ENCODE results near the gene BSDC1.

The BSDC1 gene

DNA sequence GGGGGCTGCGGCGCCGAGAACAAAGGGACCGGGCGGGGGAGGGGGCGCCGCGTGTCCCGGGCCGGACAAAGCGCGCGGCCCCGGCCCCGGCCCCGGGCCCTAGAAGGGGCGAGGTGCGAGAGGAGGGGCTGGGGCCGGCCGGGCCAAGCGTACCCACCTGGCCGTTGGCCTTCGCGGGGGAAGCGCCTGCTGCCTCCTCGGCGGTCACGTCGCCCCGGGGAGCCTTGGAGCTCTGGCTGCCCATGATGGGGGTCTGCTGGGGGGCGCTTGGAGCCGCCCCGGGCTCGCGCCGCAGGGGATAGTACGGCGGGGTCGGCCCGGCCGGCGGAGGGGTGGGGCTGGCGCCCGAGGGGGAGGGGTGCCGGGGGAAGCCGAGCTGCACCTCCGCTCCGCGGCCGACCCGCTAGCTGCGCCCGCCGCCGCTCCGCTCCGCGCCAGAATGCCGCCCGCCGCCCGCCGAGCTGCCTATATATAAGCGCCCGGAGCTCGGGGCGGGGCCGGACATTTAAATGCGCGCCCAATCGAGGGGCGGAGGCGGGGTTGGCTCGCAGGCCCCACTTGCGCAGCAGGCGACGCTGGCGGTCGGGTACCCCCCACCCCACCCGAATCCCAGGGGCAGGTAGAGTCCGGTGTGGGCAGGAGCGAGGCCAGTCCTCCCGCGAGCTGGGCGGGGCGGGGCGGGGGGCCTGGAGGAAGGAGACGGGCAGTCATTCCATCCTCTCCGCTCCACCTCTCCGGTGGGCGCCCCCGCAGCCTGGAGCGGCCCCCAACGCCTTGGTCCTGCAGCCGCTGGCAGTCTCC lies 58.3 kb downstream of the BSDC1 start, which contains the start of gene MARCKSL1:
Gene MARCKSL1 (minus strand): TSS at position 444 of the 801 bp plus-strand sequence. CDS start 200 bp downstream, at position 244.
- DNase-seq, result peak; percentile 78

DNA sequence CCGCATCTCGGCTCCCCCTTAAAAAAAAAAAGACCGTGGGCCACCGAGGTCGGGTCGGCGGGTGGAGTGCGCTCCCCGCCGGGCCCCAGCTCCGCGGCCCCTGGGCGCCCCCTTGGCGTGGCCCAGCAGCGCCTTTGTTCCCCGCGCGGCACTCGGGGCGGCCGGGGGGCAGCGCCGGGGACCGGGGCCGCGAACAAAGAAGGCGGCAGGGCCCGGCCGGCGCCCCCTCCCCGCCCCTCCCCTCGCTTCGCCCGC lies 58.8 kb downstream of the BSDC1 start:
- no peak for DNase-seq

DNA sequence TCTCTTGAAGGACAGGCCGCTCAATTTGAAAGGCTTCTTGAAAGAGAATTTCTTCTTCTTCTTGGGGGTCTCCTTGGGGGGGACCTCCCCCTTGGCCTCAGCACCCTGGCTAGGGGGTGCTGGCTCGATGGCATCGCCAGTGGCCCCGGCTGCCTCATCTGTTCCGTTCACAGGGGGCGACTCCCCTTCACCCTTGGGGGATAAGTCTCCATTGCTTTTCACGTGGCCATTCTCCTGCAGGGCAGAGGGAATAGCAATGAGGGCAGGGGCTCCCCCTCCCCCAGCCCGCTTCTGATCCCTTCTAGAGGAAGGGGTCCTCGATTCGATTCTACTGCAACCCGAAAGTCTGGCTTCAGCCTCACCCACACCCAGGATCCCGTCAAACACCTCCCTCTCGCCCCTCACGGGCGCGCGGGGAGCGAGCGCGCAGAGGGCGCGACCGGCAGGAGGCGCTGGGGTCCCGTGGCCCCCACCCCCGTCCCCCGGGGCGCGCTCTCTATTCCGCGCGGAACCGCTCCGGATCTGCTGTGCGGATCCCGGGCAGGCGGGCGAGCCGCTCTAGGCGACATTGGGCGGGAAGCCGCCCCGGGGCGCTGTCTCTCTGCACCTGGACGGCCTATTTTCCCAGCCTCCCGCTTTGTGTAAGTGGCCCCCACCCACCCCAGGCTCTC lies 59.2 kb downstream of the BSDC1 start:
- DNase-seq, result peak; percentile 58

DNA sequence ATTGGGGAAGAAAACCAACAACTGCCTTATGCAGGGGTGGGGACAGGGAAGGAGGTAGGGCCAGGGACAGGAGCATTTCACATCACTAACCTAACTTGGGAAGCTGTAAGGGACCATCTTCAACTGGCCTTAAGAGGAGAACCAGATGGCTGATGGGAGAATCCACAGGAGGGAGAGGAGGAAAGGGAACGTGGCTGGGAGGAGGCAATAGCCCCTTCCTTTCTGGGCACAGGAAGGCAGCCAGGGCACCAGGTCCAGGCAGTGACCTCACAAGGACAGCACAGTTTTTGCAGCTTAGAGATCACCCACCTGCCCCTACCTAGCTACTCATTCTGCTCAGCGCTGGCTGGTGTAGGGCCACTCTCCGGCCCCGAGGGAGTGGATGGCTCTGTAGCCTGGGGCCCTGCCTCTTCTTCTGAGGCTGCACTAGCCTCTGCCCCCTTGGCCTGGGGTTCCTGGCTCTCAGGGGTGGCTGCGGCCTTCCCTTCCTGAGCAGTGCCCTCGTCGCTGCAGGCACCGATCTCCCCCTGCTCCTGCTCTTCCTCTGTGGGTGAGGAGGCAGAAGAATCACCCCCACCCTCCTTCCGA lies 59.9 kb downstream of the BSDC1 start:
- DNase-seq, result no peak

DNA sequence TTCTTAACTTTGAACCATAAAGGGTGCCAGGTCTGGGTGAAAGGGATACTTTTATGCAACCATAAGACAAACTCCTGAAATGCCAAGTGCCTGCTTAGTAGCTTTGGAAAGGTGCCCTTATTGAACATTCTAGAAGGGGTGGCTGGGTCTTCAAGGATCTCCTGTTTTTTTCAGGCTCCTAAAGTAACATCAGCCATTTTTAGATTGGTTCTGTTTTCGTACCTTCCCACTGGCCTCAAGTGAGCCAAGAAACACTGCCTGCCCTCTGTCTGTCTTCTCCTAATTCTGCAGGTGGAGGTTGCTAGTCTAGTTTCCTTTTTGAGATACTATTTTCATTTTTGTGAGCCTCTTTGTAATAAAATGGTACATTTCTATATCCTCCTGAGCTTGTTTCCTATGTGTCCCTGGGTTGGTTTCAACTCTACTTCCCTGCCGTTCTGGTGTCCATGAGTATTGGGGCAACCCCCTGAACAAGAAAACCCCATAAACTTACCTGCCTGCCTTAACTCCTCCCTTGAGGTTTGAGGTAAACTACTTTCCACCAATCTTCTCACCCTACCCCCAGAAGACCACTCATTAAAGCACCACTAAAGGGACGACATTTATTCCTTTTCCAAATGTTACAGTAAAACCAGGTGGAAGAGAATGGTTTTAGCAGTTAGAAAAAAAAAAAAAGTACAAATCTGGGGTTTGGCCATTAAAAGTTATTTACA lies 60.8 kb downstream of the BSDC1 start:
- DNase-seq, result no peak

DNA sequence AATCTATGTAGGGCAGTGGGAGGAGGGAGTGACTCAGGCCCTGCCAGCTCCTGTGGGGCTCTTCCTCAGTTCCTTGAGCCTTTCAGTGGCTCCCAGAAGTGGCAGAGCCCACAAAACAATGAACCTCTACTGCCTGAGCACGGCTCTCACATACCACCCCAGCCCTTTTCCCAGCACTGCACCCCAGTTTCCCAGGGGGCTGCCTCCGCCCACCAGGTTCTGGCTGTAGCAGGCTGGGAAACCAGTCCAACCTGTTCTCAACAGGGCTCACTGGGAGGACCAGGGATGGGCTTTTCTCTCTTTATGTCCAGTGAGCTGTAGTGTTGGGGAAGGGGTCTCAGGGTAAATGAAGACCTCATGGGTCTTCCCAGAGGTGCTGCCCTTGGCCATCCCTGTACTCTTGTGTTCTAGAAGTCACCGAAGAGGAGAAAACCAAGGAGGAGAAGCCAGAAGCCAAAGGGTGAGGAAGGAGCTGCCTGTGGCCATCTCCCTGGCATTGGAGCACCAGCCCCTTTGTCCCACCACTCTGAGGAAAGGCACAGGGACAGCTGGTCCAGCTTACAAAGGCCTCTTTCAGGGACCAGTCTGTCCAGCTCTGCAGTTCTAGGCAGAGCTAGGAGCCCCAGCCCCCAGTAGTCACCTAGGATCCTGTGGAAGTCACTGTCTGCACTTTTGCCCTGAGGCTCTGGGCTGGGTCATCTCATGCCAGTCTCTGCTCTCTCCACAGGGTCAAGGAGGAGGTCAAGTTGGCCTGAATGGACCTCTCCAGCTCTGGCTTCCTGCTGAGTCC lies 61.8 kb downstream of the BSDC1 start:
- DNase-seq, result no peak

DNA sequence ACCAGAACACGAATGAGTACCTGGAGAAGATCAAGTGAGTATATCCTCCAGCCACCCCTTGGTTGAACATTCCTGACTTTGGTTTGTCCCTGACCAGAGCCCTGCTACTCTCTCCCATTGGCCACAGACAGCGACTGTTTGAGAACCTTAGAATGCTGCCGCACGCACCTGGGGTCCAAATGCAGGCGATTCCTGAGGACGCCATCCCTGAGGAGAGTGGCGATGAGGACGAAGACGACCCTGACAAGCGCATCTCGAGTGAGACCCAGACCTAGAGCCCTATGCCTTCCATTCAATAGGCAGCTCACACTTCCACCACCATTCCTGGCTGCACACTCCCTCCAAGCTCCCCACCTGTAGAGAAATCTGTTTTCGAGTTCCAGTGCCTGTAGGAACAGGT lies 62.7 kb downstream of the BSDC1 start:
- DNase-seq, result no peak

DNA sequence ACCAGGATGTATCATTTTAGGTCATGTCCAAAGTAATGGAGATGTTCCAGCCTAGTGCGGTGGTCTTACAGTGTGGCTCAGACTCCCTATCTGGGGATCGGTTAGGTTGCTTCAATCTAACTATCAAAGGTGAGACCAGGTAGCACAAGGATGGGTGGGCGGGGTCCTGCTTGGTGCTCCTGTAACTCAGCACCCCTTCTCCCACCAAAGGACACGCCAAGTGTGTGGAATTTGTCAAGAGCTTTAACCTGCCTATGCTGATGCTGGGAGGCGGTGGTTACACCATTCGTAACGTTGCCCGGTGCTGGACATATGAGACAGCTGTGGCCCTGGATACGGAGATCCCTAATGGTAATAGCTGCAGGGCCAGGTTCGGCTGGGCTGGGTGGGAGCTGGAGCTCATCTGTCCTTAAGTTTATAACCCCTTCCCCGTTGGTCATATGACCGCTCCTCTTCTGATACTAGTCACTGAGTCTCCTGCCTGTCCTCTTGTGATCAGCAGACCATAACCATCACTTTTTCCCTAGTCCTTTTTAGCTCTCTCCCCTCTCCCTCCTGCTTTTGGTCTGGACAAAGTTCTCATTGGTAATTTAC lies 63.6 kb downstream of the BSDC1 start:
- DNase-seq, result no peak

DNA sequence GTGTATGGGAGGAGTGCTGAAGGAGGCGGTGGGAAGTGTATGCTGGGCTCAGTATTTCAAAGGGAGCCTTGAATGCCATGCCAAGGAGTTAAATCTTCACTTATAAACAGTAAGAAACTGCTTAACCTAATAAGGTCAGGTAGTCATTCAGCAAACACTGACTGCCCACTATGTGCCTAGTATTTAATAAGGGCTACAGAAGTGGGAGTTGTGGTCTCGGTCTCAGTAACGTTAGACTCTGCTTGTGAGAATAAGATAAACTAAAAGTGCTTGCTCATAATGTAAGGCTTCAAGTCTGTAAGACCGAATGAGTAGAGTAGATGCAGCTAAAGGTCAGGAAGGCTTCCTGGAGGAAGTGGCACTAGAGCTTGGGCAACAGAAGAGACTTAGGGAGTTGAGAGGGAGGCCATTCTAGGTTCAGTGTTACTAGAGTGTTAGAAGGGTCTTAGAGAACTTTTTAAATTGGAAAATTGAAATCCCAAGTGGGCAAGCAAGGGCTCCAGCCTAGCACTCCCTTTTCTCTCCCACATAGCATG lies 64.2 kb downstream of the BSDC1 start:
- DNase-seq, result no peak

DNA sequence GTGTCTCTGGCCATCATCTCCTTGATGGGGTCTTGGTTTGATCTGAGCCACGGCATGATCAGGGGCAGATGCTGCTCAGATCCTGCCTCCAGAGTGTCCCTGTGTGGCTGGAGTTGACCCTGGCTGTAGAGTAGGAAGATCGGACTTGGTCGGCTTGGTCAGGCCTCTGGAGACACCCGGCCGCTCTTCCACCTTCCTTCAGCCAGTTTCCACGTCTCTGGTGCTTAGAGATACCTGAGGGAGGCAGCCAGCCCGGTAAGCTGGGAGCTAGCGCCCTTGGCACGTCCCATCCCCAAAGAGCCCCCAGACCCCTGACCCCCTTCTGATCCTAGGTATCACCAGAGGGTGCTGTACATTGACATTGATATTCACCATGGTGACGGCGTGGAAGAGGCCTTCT lies 67.0 kb downstream of the BSDC1 start:
- no peak for DNase-seq

DNA sequence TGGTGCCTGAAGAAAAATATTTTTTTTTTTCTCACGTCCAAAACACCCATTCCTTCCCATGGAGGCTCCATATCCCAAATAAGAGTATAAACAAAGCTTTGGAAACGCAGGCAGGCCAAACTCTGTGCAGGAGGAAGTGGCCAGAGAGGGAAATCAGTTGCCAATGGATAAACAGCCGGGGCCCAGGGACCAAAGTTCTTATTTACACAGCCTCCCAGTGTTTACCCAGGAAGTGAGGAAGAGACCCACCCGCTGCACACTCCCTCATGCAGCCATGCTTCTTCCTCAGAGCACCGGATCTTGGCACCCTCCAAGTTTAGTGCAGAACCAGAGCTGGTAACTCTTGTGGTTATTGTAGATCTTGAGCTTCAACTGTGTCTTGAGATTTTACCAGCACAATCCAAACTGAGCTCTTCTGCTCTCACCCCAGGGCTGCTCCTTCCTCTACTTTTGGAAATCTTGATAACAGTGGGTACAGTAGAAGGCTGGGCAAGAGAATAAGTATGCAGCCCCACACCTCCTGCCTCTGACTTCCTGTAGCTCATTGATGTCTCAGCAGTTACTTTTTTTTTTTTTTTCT lies 72.4 kb downstream of the BSDC1 start:
- DNase-seq, result no peak

DNA sequence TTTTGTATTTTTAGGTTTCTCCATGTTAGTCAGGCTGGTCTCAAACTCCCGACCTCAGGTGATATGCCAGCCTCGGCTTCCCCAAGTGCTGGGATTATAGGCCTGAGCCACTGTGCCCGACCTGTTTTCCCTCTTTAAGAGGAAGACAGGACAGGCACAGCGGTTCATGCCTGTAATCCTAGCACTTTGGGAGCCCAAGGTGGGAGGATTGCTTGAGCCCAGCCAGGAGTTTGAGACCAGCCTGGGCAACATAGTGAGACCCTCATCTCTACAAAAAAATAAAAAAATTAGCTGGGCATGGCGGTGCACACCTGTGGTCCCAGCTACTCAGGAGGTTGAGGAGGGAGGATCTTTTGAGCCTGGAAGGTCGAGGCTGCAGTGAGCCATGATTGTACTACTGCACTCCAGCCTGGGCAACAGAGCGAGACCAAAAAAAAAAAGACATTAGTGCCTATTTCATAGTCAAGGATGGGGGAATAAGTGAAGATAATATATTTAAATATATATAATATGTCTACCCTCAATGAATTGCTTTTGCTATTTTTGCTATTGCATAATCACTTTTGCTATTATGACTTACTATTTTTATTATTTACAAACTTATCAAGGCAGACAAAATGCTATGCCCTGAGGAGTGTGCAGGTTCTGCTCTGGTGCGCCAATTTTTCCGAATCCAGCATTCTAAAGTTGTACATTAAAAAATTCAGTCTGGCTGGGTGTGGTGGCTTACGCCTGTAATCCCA lies 75.9 kb downstream of the BSDC1 start:
- no peak for DNase-seq

DNA sequence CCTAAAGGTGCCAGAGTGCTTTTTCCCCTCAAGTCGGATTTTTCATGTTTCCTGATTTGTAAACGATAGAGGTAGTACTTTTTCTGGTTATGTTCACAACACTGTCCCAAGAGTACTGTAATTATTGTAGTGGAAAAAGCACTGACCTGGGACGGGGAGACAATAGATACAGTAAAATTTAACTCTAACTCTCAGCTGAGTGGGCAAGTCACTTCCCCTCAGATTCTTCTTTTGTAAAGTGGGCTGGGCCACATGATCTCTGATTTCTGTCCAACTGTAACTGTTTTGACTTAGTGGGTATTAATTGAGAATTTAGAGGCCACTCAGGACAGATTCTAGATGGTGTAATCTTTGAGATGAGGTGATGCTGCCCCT lies 77.4 kb downstream of the BSDC1 start:
- no peak for DNase-seq
